Memory B cell (primary cell): ENCODE results near the gene TF.

Experiments used
- ATAC-seq: fragments of 150-1000 bp; cut with Tn5 transposase; 2 replicates; pipeline ENCODE4 v1.10.0; 2021; ENCODE audit warnings: low read depth, mild to moderate bottlenecking, moderate library complexity
- DNase-seq, 2 donors: peaks; one replicate each; pipeline ENCODE4 v3.0.0; 2022; ENCODE audit warnings: low spot score in 2 of 2
- H3K27ac Mint-ChIP-seq: one replicate; pipeline ENCODE4 v1.8.0; 2022; ENCODE audit warnings: mild to moderate bottlenecking, moderate library complexity, mixed read lengths
- H3K27me3 Mint-ChIP-seq: one replicate; pipeline ENCODE4 v1.8.0; 2022; ENCODE audit warnings: mixed read lengths
- H3K36me3 Mint-ChIP-seq: one replicate; pipeline ENCODE4 v1.8.0; 2022; ENCODE audit warnings: mild to moderate bottlenecking, mixed read lengths
- H3K4me1 Mint-ChIP-seq: one replicate; pipeline ENCODE4 v1.8.0; 2022; ENCODE audit warnings: mixed read lengths
- H3K4me3 Mint-ChIP-seq: one replicate; pipeline ENCODE4 v1.8.0; 2022; ENCODE audit warnings: mild to moderate bottlenecking, moderate library complexity, mixed read lengths
- H3K9me3 Mint-ChIP-seq: one replicate; pipeline ENCODE4 v1.8.0; 2022; ENCODE audit warnings: mixed read lengths

The TF gene

GRCh38 chr3:133754455-133754854 lies 8.3 kb downstream of the TF start:
- no peaks in the 10 kb centered on the region for H3K4me1 Mint-ChIP-seq
- ATAC-seq (no peak), DNase-seq (no peak)
- no peaks in the 10 kb centered on the region for H3K36me3 Mint-ChIP-seq
- H3K27ac Mint-ChIP-seq: no peak overlapping the region
- H3K9me3 Mint-ChIP-seq: no peaks in the 10 kb centered on the region
- H3K27me3 Mint-ChIP-seq: peaks cover 7% of the 10 kb centered on the region
- no peak overlapping the region for H3K4me3 Mint-ChIP-seq

DNA sequence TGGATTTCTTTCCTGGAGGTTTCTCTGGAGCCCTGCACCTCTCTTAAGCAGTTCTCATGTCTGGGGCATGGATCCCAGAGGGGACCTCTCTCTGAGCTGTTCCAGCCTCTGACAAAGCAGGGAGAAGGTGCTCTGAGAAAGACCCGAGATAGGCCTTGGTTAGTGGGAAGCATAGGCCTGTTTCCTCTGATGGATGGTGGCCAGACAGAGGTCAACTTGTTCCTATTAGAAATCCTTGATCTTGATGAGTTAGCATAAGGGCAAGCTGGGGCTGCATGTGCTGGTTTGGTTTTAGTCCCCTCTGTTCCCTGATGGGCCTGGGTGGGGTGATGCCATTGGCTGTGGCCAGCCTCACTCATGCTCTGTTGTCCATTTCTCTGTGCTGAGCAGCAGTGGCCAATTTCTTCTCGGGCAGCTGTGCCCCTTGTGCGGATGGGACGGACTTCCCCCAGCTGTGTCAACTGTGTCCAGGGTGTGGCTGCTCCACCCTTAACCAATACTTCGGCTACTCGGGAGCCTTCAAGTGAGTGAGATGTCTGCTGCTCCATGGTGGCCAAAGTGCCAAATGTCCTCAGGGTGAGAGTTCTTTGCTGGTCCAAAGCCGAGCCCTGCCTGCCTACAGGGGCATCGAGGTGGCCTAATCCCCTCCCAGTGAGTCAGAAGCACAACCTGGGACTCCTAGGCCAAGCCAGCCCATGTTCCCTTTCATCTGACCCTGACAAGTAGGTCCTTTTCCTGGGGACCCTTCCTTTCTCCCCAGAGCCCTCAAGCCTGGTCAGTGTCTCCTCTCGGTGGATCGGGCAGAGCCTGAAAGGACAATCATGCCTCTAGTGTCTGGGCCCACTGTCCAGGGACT lies 9.0 kb downstream of the TF start:
- H3K9me3 Mint-ChIP-seq: no peaks in the 10 kb centered on the region
- no peak overlapping the region for H3K4me3 Mint-ChIP-seq
- no peak for DNase-seq
- H3K4me1 Mint-ChIP-seq: no peaks in the 10 kb centered on the region
- H3K36me3 Mint-ChIP-seq: no peaks in the 10 kb centered on the region
- peaks cover 5% of the 10 kb centered on the region for H3K27me3 Mint-ChIP-seq
- no peak for ATAC-seq
- H3K27ac Mint-ChIP-seq: no peak overlapping the region

GRCh38 chr3:133756716-133757694 lies 10.8 kb downstream of the TF start:
- no peaks in the 10 kb centered on the region for H3K9me3 Mint-ChIP-seq
- DNase-seq (no peak), ATAC-seq (no peak)
- H3K27ac Mint-ChIP-seq: no peak overlapping the region
- H3K4me3 Mint-ChIP-seq: no peak overlapping the region
- no peaks in the 10 kb centered on the region for H3K36me3 Mint-ChIP-seq
- H3K27me3 Mint-ChIP-seq: peaks cover 5% of the 10 kb centered on the region
- no peaks in the 10 kb centered on the region for H3K4me1 Mint-ChIP-seq

DNA sequence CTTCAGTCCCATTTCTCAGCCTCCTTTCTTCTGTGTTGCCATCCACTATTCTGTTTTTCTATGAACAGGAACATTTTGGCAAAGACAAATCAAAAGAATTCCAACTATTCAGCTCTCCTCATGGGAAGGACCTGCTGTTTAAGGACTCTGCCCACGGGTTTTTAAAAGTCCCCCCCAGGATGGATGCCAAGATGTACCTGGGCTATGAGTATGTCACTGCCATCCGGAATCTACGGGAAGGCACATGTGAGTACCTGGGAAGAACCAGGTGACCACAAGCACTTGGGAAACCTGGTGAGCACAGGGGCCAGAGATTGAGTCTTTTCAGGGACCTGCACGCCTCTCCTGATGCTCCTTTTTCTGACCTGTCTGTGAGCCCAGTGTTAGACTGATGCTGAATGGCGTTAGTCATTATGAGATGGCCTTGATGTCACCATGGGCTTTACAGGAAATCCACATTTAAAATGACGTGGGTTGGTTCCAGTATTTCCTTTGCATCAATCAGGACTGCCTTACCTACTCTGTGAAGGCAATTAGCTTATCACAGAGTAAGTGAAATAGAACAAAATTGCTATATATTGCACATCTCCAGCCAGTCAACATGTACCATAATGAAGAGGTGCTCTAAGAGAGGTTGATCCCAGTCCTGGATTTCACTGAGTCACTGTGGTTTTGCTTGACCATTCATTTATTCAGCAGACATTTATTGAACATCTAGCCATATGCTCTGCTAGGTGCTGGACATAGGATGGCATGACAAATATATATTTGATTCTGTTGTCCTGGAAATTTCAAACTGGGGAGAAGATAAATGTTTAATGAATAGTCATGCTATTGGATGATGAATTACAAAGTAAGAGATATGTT lies 11.7 kb downstream of the TF start:
- Mint-ChIP-seq H3K27ac (no peak overlapping the region), H3K9me3 (no peaks in the 10 kb centered on the region), H3K4me1 (no peaks in the 10 kb centered on the region), H3K4me3 (no peak overlapping the region), H3K27me3 (peaks cover 4% of the 10 kb centered on the region), H3K36me3 (no peaks in the 10 kb centered on the region)
- DNase-seq (no peak), ATAC-seq (no peak)

- Mint-ChIP-seq H3K9me3 (no peaks in the 10 kb centered on the region), H3K27me3 (peaks cover 4% of the 10 kb centered on the region)
Observed at GRCh38 chr3:133758568-133758928, 12.4 kb downstream of the TF start.

GRCh38 chr3:133758964-133759739 lies 13.0 kb downstream of the TF start:
- no peaks in the 10 kb centered on the region for H3K4me1 Mint-ChIP-seq
- ATAC-seq: no peak

More at GRCh38 chr3:133758568-133758928, 12.4 kb downstream of the TF start:
- ATAC-seq (no peak), DNase-seq (no peak)
- Mint-ChIP-seq H3K36me3 (no peaks in the 10 kb centered on the region), H3K4me3 (no peak overlapping the region), H3K27ac (no peak overlapping the region), H3K4me1 (no peaks in the 10 kb centered on the region)

DNA sequence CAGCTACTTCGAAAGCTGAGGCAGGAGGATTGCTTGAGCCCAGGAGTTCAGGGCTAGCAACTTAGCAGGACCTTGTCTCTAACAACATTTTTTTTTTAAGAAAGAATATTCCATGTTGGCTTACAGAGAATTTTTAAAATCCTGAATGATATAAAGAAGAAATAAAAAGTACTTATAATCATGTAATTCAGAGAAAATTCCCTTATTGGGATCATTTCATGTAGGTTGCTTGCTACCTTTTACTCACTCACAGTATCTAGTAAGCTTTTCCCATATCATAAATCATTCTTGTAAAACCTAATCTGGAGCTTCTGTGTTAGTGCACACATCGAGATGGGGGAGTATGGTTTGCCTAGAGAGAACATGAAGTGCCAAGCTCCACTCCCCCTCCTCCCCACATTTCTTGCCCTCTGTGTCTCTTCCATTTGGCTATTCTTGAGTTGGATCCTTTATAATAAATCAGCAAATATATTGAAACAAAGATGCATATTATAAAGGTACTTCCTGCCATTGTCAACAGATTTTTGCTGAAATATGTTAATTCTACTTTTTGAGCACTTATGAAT lies 13.6 kb downstream of the TF start:
- H3K4me1 Mint-ChIP-seq: no peaks in the 10 kb centered on the region
- ATAC-seq: no peak
- no peaks in the 10 kb centered on the region for H3K9me3 Mint-ChIP-seq

More at GRCh38 chr3:133758964-133759739, 13.0 kb downstream of the TF start:
- no peaks in the 10 kb centered on the region for H3K9me3 Mint-ChIP-seq
- no peak for DNase-seq
- H3K4me3 Mint-ChIP-seq: no peak overlapping the region
- no peaks in the 10 kb centered on the region for H3K36me3 Mint-ChIP-seq
- H3K27ac Mint-ChIP-seq: no peak overlapping the region
- peaks cover 4% of the 10 kb centered on the region for H3K27me3 Mint-ChIP-seq

DNA sequence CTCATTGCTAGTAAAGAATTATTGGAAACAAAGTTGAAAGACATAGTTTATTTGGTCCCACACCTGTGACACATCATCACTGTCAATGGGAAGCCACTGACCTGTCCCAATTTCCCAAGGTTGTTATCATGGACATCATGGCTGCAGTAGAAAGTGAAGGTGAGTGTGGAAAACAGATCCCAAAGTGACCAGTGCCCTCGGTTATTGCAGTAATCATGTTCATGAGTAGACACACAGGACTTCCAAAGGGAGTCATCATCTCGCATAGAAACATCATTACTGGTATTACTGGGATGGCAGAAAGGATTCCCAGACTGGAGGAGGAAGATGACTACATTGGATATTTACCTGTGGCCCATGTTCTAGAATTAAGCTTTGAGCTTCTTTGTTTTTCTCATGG lies 14.7 kb downstream of the TF start:
- H3K27me3 Mint-ChIP-seq: peaks cover 4% of the 10 kb centered on the region
- no peak overlapping the region for H3K4me3 Mint-ChIP-seq

More for the DNA sequence above, 13.6 kb downstream of the TF start:
- DNase-seq: no peak
- Mint-ChIP-seq H3K36me3 (no peaks in the 10 kb centered on the region), H3K27me3 (peaks cover 4% of the 10 kb centered on the region), H3K4me3 (no peak overlapping the region), H3K27ac (no peak overlapping the region)

GRCh38 chr3:133761605-133762484 lies 15.7 kb downstream of the TF start:
- Mint-ChIP-seq H3K9me3 (no peaks in the 10 kb centered on the region), H3K27ac (no peak overlapping the region), H3K36me3 (no peaks in the 10 kb centered on the region), H3K4me1 (no peaks in the 10 kb centered on the region), H3K4me3 (no peak overlapping the region), H3K27me3 (peaks cover 4% of the 10 kb centered on the region)
- DNase-seq (no peak), ATAC-seq (no peak)

More for the DNA sequence above, 14.7 kb downstream of the TF start:
- Mint-ChIP-seq H3K9me3 (no peaks in the 10 kb centered on the region), H3K36me3 (no peaks in the 10 kb centered on the region), H3K27ac (no peak overlapping the region), H3K4me1 (no peaks in the 10 kb centered on the region)
- no peak for ATAC-seq
- no peak for DNase-seq

- no peak for ATAC-seq
- Mint-ChIP-seq H3K27ac (no peak overlapping the region), H3K36me3 (no peaks in the 10 kb centered on the region), H3K4me1 (no peaks in the 10 kb centered on the region), H3K27me3 (peaks cover 4% of the 10 kb centered on the region), H3K4me3 (no peak overlapping the region), H3K9me3 (no peaks in the 10 kb centered on the region)
- no peak for DNase-seq
Observed at GRCh38 chr3:133762539-133762938, 16.3 kb downstream of the TF start.

- no peak for ATAC-seq
- H3K27me3 Mint-ChIP-seq: no peaks in the 10 kb centered on the region
Observed at GRCh38 chr3:133763797-133764683, 17.8 kb downstream of the TF start.

More at GRCh38 chr3:133763797-133764683, 17.8 kb downstream of the TF start:
- no peaks in the 10 kb centered on the region for H3K4me1 Mint-ChIP-seq
- no peaks in the 10 kb centered on the region for H3K36me3 Mint-ChIP-seq
- no peak overlapping the region for H3K4me3 Mint-ChIP-seq
- H3K9me3 Mint-ChIP-seq: no peaks in the 10 kb centered on the region
- no peak for DNase-seq
- no peak overlapping the region for H3K27ac Mint-ChIP-seq
